HepG2 (cell line): ENCODE results near the gene SEMA3G. TPM values are rescaled to one million over a fixed set of nuclear protein-coding genes. Genes with fewer than 3 reads are reported as not detected.

ENCODE experiments used
- CHD4 ChIP-seq: fragments of 200-600 bp; sonication (generic); IDR thresholded peaks from 2 replicates; pipeline ENCODE4 v1.7.0; 2017; ENCODE audit warnings: mild to moderate bottlenecking, low read length, borderline replicate concordance
- ELK4 ChIP-seq: sonication (generic); formaldehyde crosslinking; IDR thresholded peaks from 2 replicates; pipeline ENCODE4 v1.9.0; 2021; ENCODE audit warnings: missing genetic modification reagents, borderline replicate concordance
- HCFC1 ChIP-seq: fragments of 150-350 bp; IDR thresholded peaks from 2 replicates; pipeline ENCODE4 v1.6.1; 2014; ENCODE audit warnings: low read depth, low read length
- IRF2 ChIP-seq: IDR thresholded peaks from 2 replicates; pipeline ENCODE4 v1.6.1; 2018; ENCODE audit warnings: missing genetic modification reagents, missing compliant biosample characterization
- ISX ChIP-seq: sonication (generic); formaldehyde crosslinking; conservative IDR thresholded peaks from 2 replicates; pipeline ENCODE4 v1.5.0; 2020; ENCODE audit warnings: missing genetic modification reagents
- JUNB ChIP-seq: sonication (generic); formaldehyde crosslinking; IDR thresholded peaks from 2 replicates; pipeline ENCODE4 v1.8.0; 2022; ENCODE audit warnings: missing genetic modification reagents, mild to moderate bottlenecking, borderline replicate concordance
- MTF1 ChIP-seq: sonication (generic); formaldehyde crosslinking; IDR thresholded peaks from 2 replicates; pipeline ENCODE4 v1.5.0; 2020; ENCODE audit warnings: missing genetic modification reagents
- NR2F2 ChIP-seq: IDR thresholded peaks from 2 replicates; pipeline ENCODE4 v1.6.1; 2012; ENCODE audit warnings: low read depth, inconsistent platforms, borderline replicate concordance
- PAX8 ChIP-seq: sonication (generic); formaldehyde crosslinking; IDR thresholded peaks from 2 replicates; pipeline ENCODE4 v1.8.0; 2022; ENCODE audit warnings: mild to moderate bottlenecking, missing genetic modification reagents, borderline replicate concordance
- PPARG ChIP-seq: conservative IDR thresholded peaks from 2 replicates; pipeline ENCODE4 v1.6.1; 2016; ENCODE audit warnings: missing biosample characterization, missing genetic modification reagents
- PRMT3 ChIP-seq: sonication (generic); formaldehyde crosslinking; IDR thresholded peaks from 2 replicates; pipeline ENCODE4 v1.8.1; 2022; ENCODE audit warnings: low read depth, mild to moderate bottlenecking, moderate library complexity, missing genetic modification reagents, borderline replicate concordance
- PTBP1 ChIP-seq: fragments of 200-400 bp; formaldehyde crosslinking; IDR thresholded peaks from 2 replicates; pipeline ENCODE4 v1.6.1; 2018; ENCODE audit warnings: low read length, low read depth; ENCODE audit not compliant: poor library complexity, severe bottlenecking
- REXO4 ChIP-seq: sonication (generic); formaldehyde crosslinking; IDR thresholded peaks from 2 replicates; pipeline ENCODE4 v1.8.0; 2022; ENCODE audit warnings: missing genetic modification reagents, mild to moderate bottlenecking, borderline replicate concordance
- SALL2 ChIP-seq: sonication (generic); formaldehyde crosslinking; IDR thresholded peaks from 2 replicates; pipeline ENCODE4 v1.8.1; 2023; ENCODE audit warnings: mild to moderate bottlenecking, missing genetic modification reagents, inconsistent platforms
- SP2 ChIP-seq: sonication (generic); formaldehyde crosslinking; IDR thresholded peaks from 2 replicates; pipeline ENCODE4 v1.5.1; 2020; ENCODE audit warnings: mild to moderate bottlenecking, missing genetic modification reagents
- STAG1 ChIP-seq: sonication (generic); formaldehyde crosslinking; IDR thresholded peaks from 2 replicates; pipeline ENCODE4 v1.4.0; 2020; ENCODE audit warnings: missing genetic modification reagents
- TCF7L2 ChIP-seq: IDR thresholded peaks from 2 replicates; pipeline ENCODE4 v1.6.1; 2011; ENCODE audit warnings: mild to moderate bottlenecking, low read depth, low read length, moderate library complexity
- TFE3 ChIP-seq: IDR thresholded peaks from 2 replicates; pipeline ENCODE4 v1.6.1; 2016
- YY1 ChIP-seq: IDR thresholded peaks from 2 replicates; pipeline ENCODE4 v1.6.1; 2011; ENCODE audit warnings: low read length, low read depth, moderate library complexity, mild to moderate bottlenecking; ENCODE audit not compliant: insufficient read depth, insufficient replicate concordance
- ZNF276 ChIP-seq: sonication (generic); formaldehyde crosslinking; IDR thresholded peaks from 2 replicates; pipeline ENCODE4 v1.4.0; 2020; ENCODE audit warnings: mild to moderate bottlenecking, low read depth, missing genetic modification reagents
- ZNF317 ChIP-seq: sonication (generic); formaldehyde crosslinking; IDR thresholded peaks from 2 replicates; pipeline ENCODE4 v1.5.0; 2020; ENCODE audit warnings: mild to moderate bottlenecking, missing genetic modification reagents
- ZNF333 ChIP-seq: sonication (generic); formaldehyde crosslinking; IDR thresholded peaks from 2 replicates; pipeline ENCODE4 v1.4.0; 2020; ENCODE audit warnings: mild to moderate bottlenecking, missing genetic modification reagents, borderline replicate concordance
- ZNF550 ChIP-seq: sonication (generic); formaldehyde crosslinking; IDR thresholded peaks from 2 replicates; pipeline ENCODE4 v1.4.0; 2020; ENCODE audit warnings: mild to moderate bottlenecking, missing genetic modification reagents, borderline replicate concordance
- ZNF564 ChIP-seq: sonication (generic); formaldehyde crosslinking; IDR thresholded peaks from 2 replicates; pipeline ENCODE4 v1.8.1; 2023; ENCODE audit warnings: mild to moderate bottlenecking, missing genetic modification reagents
- ZNF674 ChIP-seq: sonication (generic); formaldehyde crosslinking; IDR thresholded peaks from 2 replicates; pipeline ENCODE4 v1.5.0; 2020; ENCODE audit warnings: low read depth, mild to moderate bottlenecking, missing genetic modification reagents
- ZNF776 ChIP-seq: sonication (generic); formaldehyde crosslinking; IDR thresholded peaks from 2 replicates; pipeline ENCODE4 v1.4.0; 2020; ENCODE audit warnings: mild to moderate bottlenecking, missing genetic modification reagents
- polyA plus RNA-seq, 8 experiments: library from polyadenylated mRNA; depleted of rRNA in 3 of 8; stranded (reverse) in 7 of 8; unstranded in 1 of 8; fragments of >200 nt; fragmentation: Illumina TruSeq in 4 of 8; extraction: Trizol in 4 of 8; gene quantifications; 2 replicates each; pipeline versions ENCODE4 v1.2.1 to v1.2.3, GENCODE V29; 2011 to 2016; ENCODE audit warnings: low read depth in 4 of 8, missing spikeins in 1 of 8, mixed read lengths in 1 of 8; ENCODE audit not compliant: insufficient read depth in 1 of 8
- total RNA-seq, 5 experiments: library from RNA; depleted of rRNA; stranded (reverse); fragments of >200 nt; fragmentation: Illumina TruSeq; extraction: Trizol; gene quantifications; 2 replicates each; pipeline ENCODE4 v1.2.3, GENCODE V29; 2016; ENCODE audit warnings: low read depth in 1 of 5

Gene SEMA3G
- total and polyA plus RNA-seq, 2 of the 13 experiments (the other 11 are each of a cell fraction or from before 2014, with no cell fraction given), result 6.1 to 8.3 TPM

GRCh38 chr3:52444860-52445793 lies at the start of gene SEMA3G (continued):
- TF ChIP-seq MTF1 (CRISPR knock-in tag), result no peak
- no peak for TF ChIP-seq CHD4
- TF ChIP-seq YY1, result peak; percentile 53
- TF ChIP-seq TFE3 (CRISPR knock-in tag), result no peak
- 0 out of 2 replicates have a peak, but pooled peaks have one; percentile 11 for TF ChIP-seq SALL2 (CRISPR knock-in tag)
- no peak; the same call in 1 of the 2 replicates for TF ChIP-seq ZNF276 (CRISPR knock-in tag)
- no peak; the same call in 1 of the 2 replicates for TF ChIP-seq NR2F2
- TF ChIP-seq IRF2 (CRISPR knock-in tag), result peak; percentile 70; the same call in 1 of the 2 replicates
- TF ChIP-seq ZNF550 (CRISPR knock-in tag), result no peak
- TF ChIP-seq REXO4 (CRISPR knock-in tag), result no peak
- no peak for TF ChIP-seq JUNB (CRISPR knock-in tag)
- no peak for TF ChIP-seq TCF7L2
- no peak for TF ChIP-seq ISX (CRISPR knock-in tag)
- TF ChIP-seq PRMT3 (CRISPR knock-in tag), result no peak
- no peak for TF ChIP-seq ZNF776
- 0 out of 2 replicates have a peak, but pooled peaks have one; percentile 33 for TF ChIP-seq ZNF317
- no peak for TF ChIP-seq ZNF564 (CRISPR knock-in tag)
- TF ChIP-seq PAX8 (CRISPR knock-in tag), result no peak
- no peak for TF ChIP-seq ELK4 (CRISPR knock-in tag)
- 0 out of 2 replicates have a peak, but pooled peaks have one; percentile 48 for TF ChIP-seq ZNF333 (CRISPR knock-in tag)
- no peak for TF ChIP-seq STAG1
- no peak for TF ChIP-seq SP2 (CRISPR knock-in tag)
- TF ChIP-seq HCFC1, result no peak
- TF ChIP-seq ZNF674 (CRISPR knock-in tag), result no peak
- no peak for TF ChIP-seq PTBP1
- no peak; the same call in 1 of the 2 replicates for TF ChIP-seq PPARG (CRISPR knock-in tag)
